Activated naive CD8-positive, alpha-beta T cell treated with anti-CD3 and anti-CD28 coated beads, Interleukin-2, amount 50 U/mL, for 16 hours (primary cell): ENCODE results near the gene PKNOX2.

Experiments
- DNase-seq: peaks from one replicate; pipeline ENCODE4 v3.0.0-alpha.2; 2020; ENCODE audit warnings: low read depth, low spot score

PKNOX2 gene

DNA sequence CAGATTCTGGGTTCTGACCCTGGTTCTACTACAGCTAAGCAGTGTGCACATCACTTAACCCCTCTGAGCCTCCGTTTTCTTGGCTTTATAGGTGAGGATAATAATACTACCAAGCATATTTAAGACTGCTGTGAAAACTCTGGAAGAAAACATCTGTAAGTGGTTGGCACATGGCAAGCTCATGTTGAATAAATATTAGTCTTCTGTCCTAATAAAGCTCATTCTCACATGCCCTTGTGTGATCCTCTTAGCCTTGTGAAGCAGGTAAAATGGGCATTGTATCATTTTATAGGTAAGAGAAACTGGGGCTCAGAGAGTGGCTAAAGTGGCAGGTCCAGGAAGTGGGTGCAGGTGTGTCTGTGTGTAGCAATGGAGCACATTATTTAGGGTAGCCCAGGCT, 8.5 kb downstream of the PKNOX2 start:
- DNase-seq: no peak

- no peak for DNase-seq
Observed at GRCh38 chr11:125173556-125173955, 9.0 kb downstream of the PKNOX2 start.

DNA sequence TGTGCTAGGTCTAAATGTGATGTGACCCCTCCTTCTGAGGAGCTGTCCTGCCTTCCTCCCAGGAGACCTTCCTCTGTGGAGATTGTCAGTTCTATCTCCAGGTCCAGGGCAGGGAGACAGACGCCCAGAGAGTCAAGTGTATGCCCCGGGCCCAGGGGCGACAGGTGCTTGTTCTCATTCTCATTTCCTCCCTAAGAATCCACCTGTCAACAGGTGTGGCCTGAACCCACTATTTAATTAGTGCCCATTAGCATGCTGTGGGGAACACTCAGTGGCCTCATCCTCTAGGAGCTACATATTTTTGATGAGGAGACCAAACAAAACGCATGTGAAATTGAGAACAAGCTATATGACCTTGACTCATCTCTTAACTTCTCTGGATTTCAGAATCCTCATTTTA, 9.5 kb downstream of the PKNOX2 start:
- DNase-seq: no peak

DNA sequence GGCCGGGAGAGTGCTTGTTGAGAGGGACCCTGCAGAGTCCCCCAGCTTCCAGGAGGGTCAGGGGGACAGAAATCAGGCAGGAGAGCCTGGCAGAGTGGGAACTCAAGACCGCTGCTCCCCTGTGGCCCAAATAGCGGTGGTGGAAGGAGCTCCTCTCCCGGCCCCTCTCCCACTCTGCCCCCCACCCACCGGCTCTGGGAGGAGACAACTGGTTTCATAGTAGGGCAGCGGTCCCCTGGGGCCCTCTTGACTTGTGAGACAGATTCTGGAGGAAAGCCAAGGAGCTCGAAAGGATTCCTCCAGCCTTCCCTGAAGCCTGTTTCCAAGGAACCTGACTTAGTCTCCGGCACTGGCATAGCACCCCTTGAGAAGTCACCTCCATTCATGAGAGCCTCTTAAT, 10.1 kb downstream of the PKNOX2 start:
- DNase-seq: no peak

GRCh38 chr11:125175166-125175565, 10.6 kb downstream of the PKNOX2 start:
- no peak for DNase-seq

GRCh38 chr11:125175896-125176575, 11.5 kb downstream of the PKNOX2 start:
- DNase-seq: no peak

GRCh38 chr11:125176866-125177265, 12.3 kb downstream of the PKNOX2 start:
- DNase-seq: no peak

GRCh38 chr11:125177543-125177942, 13.0 kb downstream of the PKNOX2 start:
- no peak for DNase-seq

- DNase-seq: no peak
Observed at GRCh38 chr11:125179346-125179745, 14.8 kb downstream of the PKNOX2 start.

- no peak for DNase-seq
Observed at GRCh38 chr11:125179895-125180294, 15.3 kb downstream of the PKNOX2 start.

DNA sequence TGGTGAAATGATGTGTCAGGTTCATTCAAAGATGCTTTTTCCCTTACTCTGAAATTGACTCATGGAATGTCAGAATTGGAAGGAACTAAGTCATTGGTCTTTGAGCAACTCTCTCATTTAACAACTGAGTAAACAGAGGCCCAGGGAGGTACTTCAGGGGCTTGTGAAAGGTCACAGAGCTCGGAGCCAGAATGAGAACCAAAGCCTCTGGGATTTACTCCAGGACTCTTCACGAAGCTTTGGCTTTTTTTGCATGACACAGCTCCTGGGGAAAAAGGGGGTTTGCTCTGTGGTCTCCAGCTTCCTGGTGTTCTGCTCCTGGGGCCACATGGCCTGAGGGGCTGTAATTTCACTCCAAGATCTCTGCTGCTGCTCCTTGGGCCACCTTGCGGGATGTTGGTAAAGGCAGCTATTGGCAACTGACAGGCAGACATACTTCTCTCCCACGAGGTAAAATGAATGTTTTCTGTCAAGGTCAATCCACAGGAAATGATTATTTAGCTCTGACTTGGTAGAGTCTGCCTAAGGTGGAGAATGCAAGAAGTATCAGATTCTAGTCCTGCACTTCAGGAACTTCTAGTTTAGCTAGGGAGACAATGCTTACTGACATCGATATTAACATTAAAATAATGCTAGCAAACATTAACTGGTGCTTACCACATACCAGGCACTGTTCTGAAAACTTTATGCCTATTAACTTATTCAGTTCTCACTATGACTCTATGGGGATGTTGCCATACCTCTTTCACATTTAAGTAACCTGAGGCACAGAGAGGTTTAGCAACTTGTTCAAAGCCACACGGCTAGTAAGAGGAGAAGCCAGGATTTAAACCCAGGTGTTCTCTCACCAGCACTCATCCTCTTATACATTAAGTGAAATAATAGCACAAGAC, 16.1 kb downstream of the PKNOX2 start:
- no peak for DNase-seq

GRCh38 chr11:125182573-125182972, 18.0 kb downstream of the PKNOX2 start:
- DNase-seq: no peak

- DNase-seq: no peak
Observed at GRCh38 chr11:125183641-125184040, 19.1 kb downstream of the PKNOX2 start.

DNA sequence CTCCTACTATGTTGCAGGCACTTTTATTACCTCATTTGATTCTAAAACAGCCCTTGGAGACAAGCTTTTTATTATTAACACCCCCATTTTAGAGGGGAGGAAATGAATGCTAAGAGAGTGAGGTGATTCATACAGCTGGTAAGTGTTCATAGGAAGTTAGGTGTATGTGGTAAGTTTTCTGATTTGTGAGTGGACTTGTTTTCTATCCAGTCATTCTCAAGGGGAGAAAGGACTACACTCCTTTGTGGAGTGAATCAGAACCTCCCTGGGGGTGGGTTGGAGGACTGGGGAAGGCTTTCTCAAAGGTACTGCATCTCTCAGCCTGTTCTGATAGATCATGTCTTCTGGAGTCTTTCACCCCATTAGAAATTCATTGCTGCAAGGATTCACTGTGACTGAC, 23.5 kb downstream of the PKNOX2 start:
- no peak for DNase-seq

GRCh38 chr11:125190566-125190965, 26.0 kb downstream of the PKNOX2 start:
- DNase-seq: no peak

DNA sequence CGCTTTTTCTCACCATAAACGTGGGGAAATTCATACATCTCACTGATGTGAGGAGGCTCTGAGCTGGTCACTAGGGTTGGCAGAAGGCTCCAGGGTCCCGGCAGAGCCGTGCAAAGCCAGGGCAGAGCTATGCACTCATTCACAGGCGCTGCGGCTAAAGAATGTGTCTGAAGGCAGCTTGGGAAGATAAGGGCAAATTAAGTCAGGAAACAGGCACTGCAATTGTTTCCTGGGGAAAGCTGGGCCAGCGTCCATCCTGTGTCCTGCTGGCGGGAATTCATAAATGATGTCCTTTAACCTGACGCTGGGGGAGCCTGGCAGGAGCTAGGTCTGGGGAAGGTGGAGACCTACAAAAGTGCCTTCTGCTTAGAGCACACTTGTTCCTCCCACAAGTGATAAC, 27.6 kb downstream of the PKNOX2 start:
- no peak for DNase-seq

GRCh38 chr11:125192717-125193415, 28.3 kb downstream of the PKNOX2 start:
- no peak for DNase-seq

DNA sequence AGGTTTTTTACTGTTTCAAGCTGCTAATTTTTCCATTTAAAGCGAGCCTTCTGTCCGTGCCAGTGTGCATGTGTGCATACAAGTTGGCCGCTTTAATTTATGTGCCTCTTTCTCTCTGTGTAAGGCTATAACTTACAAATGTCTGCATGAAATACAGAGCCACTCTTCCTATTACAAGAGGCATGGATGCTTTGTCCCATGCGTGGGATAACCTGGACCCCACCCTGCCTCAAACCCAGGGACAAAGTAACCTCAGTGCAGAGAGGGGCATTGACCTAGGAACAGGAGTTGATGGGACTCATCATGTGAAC, 28.8 kb downstream of the PKNOX2 start:
- DNase-seq: no peak

DNA sequence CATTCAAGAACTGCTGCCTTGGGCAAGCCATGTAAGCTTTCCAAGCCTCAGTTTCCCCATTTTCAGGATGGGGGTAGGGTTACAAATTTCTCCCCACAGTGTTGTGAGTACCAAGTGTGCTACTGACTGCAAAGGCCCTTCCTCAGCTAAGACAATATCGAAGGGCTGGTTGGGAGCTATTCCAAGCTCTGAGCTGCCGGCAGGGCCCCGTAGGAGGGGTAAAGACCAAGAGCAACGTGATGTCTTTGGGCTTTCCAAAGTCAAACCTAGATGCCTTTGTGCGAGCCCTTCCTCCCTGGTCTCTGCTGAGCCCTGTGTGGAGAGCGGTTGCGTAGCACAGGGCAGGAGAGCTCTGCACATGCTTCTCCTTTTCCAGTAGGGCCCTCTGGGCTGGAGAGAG, 29.3 kb downstream of the PKNOX2 start:
- DNase-seq: no peak

- no peak for DNase-seq
Observed at GRCh38 chr11:125199915-125200314, 35.4 kb downstream of the PKNOX2 start.

- no peak for DNase-seq
Observed at GRCh38 chr11:125200441-125200840, 35.9 kb downstream of the PKNOX2 start.

- DNase-seq: no peak
Observed at GRCh38 chr11:125201525-125202141, 37.1 kb downstream of the PKNOX2 start.
